Natural killer cell (primary cell): ENCODE data around the gene CORT. TPM values are rescaled to one million over a fixed set of nuclear protein-coding genes. Genes with fewer than 3 reads are reported as not detected.

Source experiments
- ATAC-seq, 3 donors: fragments of 150-1000 bp in 2 of 3; fragments of 200-7000 bp in 1 of 3; cut with Tn5 transposase; 1 replicate in 1 of 3; 2 replicates in 2 of 3; pipeline ENCODE4 v1.10.0; 2021; ENCODE audit warnings: mild to moderate bottlenecking in 2 of 3, moderate library complexity in 2 of 3
- DNase-seq, 2 donors: peaks; one replicate each; pipeline versions ENCODE4 v3.0.0 to v3.0.0-alpha.2; 2013 to 2021; ENCODE audit warnings: mixed read lengths in 1 of 2
- H3K27ac ChIP-seq: one replicate; pipeline ENCODE4 v1.5.1; 2013; ENCODE audit warnings: mild to moderate bottlenecking, low read length
- H3K27me3 ChIP-seq: one replicate; pipeline ENCODE4 v1.6.1; 2013; ENCODE audit warnings: low read length; ENCODE audit not compliant: control insufficient read depth, insufficient read depth
- H3K36me3 ChIP-seq: one replicate; pipeline ENCODE4 v1.6.1; 2013; ENCODE audit warnings: low read length; ENCODE audit not compliant: control insufficient read depth, insufficient read depth
- H3K4me1 ChIP-seq: one replicate; pipeline ENCODE4 v1.6.1; 2013; ENCODE audit warnings: low read length; ENCODE audit not compliant: control insufficient read depth, insufficient read depth
- H3K4me3 ChIP-seq: one replicate; pipeline ENCODE4 v1.5.1; 2013; ENCODE audit warnings: low read length
- H3K9me3 ChIP-seq: one replicate; pipeline ENCODE4 v1.6.1; 2013; ENCODE audit warnings: low read length; ENCODE audit not compliant: control insufficient read depth, insufficient read depth
- H3K27ac Mint-ChIP-seq, 2 donors: one replicate each; pipeline ENCODE4 v1.8.0; 2022; ENCODE audit warnings: mild to moderate bottlenecking in 2 of 2, mixed read lengths in 2 of 2, moderate library complexity in 1 of 2
- H3K27me3 Mint-ChIP-seq, 2 donors: one replicate each; pipeline ENCODE4 v1.8.0; 2022; ENCODE audit warnings: low read depth in 2 of 2, mixed read lengths in 2 of 2
- H3K36me3 Mint-ChIP-seq: one replicate; pipeline ENCODE4 v1.8.0; 2022; ENCODE audit warnings: mixed read lengths
- H3K4me1 Mint-ChIP-seq, 2 donors: one replicate each; pipeline ENCODE4 v1.8.0; 2022; ENCODE audit warnings: mixed read lengths in 2 of 2
- H3K4me3 Mint-ChIP-seq: one replicate; pipeline ENCODE4 v1.8.0; 2022; ENCODE audit warnings: mild to moderate bottlenecking, moderate library complexity, mixed read lengths
- H3K9me3 Mint-ChIP-seq, 2 donors: one replicate each; pipeline ENCODE4 v1.8.0; 2022; ENCODE audit warnings: mixed read lengths in 2 of 2
- CTCF ChIP-seq: fragments of 200-600 bp; IDR thresholded peaks from one replicate; pipeline ENCODE4 v1.8.0; 2022; ENCODE audit warnings: antibody characterized with exemption
- WGBS: methylation state at CpG from one replicate; pipeline ENCODE4 v1.1.7; 2013; ENCODE audit warnings: missing lambda C conversion rate; ENCODE audit not compliant: insufficient coverage; 5-methylcytosine and 5-hydroxymethylcytosine counted together
- intact Hi-C: fragments of 100-400 bp; cut with micrococcal nuclease; formaldehyde crosslinking; loops from one replicate; pipeline ENCODE4 v1.14.2; 2022
- total RNA-seq, 4 donors: library from RNA; stranded (reverse); fragments of 120-200 nt in 1 of 4; gene quantifications; one replicate each; pipeline versions ENCODE4 v1.2.3 to v1.2.4, GENCODE V29; 2013 to 2022

CORT gene
- total RNA-seq, 3 donors from 2014 or later (not counting 1 experiment from before 2014, with no cell fraction given), result not detected

- WGBS, result 96% methylated on average over 5 of the region's 5 CpGs
- DNase-seq (no peak), ATAC-seq (no peak)
- Histone ChIP-seq H3K4me3 (no peak overlapping the region), H3K27me3 (no peaks in the 10 kb centered on the region), H3K9me3 (no peaks in the 10 kb centered on the region), H3K4me1 (peaks cover 16% of the 10 kb centered on the region), H3K27ac (no peak overlapping the region), H3K36me3 (no peaks in the 10 kb centered on the region)
- no peaks in the 10 kb centered on the region for H3K9me3 Mint-ChIP-seq
- H3K27me3 Mint-ChIP-seq, result no peaks in the 10 kb centered on the region
- H3K27ac Mint-ChIP-seq, result no peak overlapping the region
- intact Hi-C loops, result loop anchor here (5.0 kb wide), 1 partner anchor 38 kb away; the partner anchor contains the start of genes DFFA and PEX14
- peaks cover 13 to 15% of the 10 kb centered on the region in 2 donors for H3K4me1 Mint-ChIP-seq
- no peak overlapping the region for H3K4me3 Mint-ChIP-seq
- no peaks in the 10 kb centered on the region for H3K36me3 Mint-ChIP-seq
- no peak for TF ChIP-seq CTCF
Observed at GRCh38 chr1:10434590-10434989, 15.2 kb upstream of the CORT start.

GRCh38 chr1:10437052-10437451, 12.8 kb upstream of the CORT start:
- no peaks in the 10 kb centered on the region for H3K27me3 Mint-ChIP-seq
- H3K4me3 ChIP-seq, result no peak overlapping the region
- WGBS, result 100% methylated on average over 1 of the region's 1 CpG
- H3K4me1 ChIP-seq, result no peaks in the 10 kb centered on the region
- H3K4me3 Mint-ChIP-seq, result no peak overlapping the region
- no peak for ATAC-seq
- H3K9me3 ChIP-seq, result no peaks in the 10 kb centered on the region
- H3K36me3 Mint-ChIP-seq, result no peaks in the 10 kb centered on the region
- DNase-seq, result no peak
- no peaks in the 10 kb centered on the region for H3K36me3 ChIP-seq
- no peak for TF ChIP-seq CTCF
- no peaks in the 10 kb centered on the region for H3K9me3 Mint-ChIP-seq
- H3K27me3 ChIP-seq, result no peaks in the 10 kb centered on the region
- intact Hi-C loops, result no loop called here
- no peak overlapping the region for H3K27ac Mint-ChIP-seq
- H3K27ac ChIP-seq, result no peak overlapping the region
- H3K4me1 Mint-ChIP-seq, result no peaks in the 10 kb centered on the region

- H3K4me3 ChIP-seq, result no peak overlapping the region
- no peaks in the 10 kb centered on the region for H3K27me3 ChIP-seq
- H3K9me3 ChIP-seq, result no peaks in the 10 kb centered on the region
- no peaks in the 10 kb centered on the region for H3K36me3 Mint-ChIP-seq
- no peaks in the 10 kb centered on the region for H3K4me1 Mint-ChIP-seq
- DNase-seq (no peak), ATAC-seq (no peak)
- H3K9me3 Mint-ChIP-seq, result no peaks in the 10 kb centered on the region
- no peak overlapping the region for H3K27ac Mint-ChIP-seq
- no peaks in the 10 kb centered on the region for H3K27me3 Mint-ChIP-seq
- intact Hi-C loops, result no loop called here
- H3K36me3 ChIP-seq, result no peaks in the 10 kb centered on the region
- no peak overlapping the region for H3K27ac ChIP-seq
- no peak for TF ChIP-seq CTCF
- WGBS, result 84% methylated on average over 7 of the region's 7 CpGs
- H3K4me1 ChIP-seq, result no peaks in the 10 kb centered on the region
- no peak overlapping the region for H3K4me3 Mint-ChIP-seq
Observed at GRCh38 chr1:10438677-10439163, 11.1 kb upstream of the CORT start.

GRCh38 chr1:10440305-10440704, 9.5 kb upstream of the CORT start:
- no peak for DNase-seq
- Mint-ChIP-seq H3K9me3 (no peaks in the 10 kb centered on the region), H3K36me3 (no peaks in the 10 kb centered on the region), H3K27ac (no peak overlapping the region), H3K27me3 (no peaks in the 10 kb centered on the region), H3K4me1 (no peaks in the 10 kb centered on the region), H3K4me3 (no peak overlapping the region)
- WGBS, result 100% methylated on average over 1 of the region's 2 CpGs
- Histone ChIP-seq H3K9me3 (no peaks in the 10 kb centered on the region), H3K27me3 (no peaks in the 10 kb centered on the region), H3K4me3 (no peak overlapping the region), H3K4me1 (no peaks in the 10 kb centered on the region), H3K27ac (no peak overlapping the region), H3K36me3 (no peaks in the 10 kb centered on the region)
- intact Hi-C loops, result no loop called here
- no peak for TF ChIP-seq CTCF
- no peak for ATAC-seq
